Measurements from ENCODE around the gene PTPRM.
"Not testable (repeated sequence)": the region's sequence is repeated elsewhere in the genome, so short reads cannot be mapped to it uniquely, and the experiment has no call there.

- TF ChIP-seq POLR2A, POLR2AphosphoS5, TAF1 (IDR thresholded peaks at IDR 0.05; ENCODE audit: low read depth, low read length): not testable (repeated sequence)
These were observed 496.0 kb downstream of the PTPRM start for GRCh38 chr18:8063152-8063551.

Data from GM12891 (cell line).